22Rv1 (cell line): Measurements from ENCODE around the gene ANO7.

Source experiments
- H3K27ac ChIP-seq: fragments of 450-650 bp; 2 replicates; pipeline ENCODE4 v1.5.1; 2017
- ZFX ChIP-seq: fragments of 450-650 bp; IDR thresholded peaks from 2 replicates; pipeline ENCODE4 v1.6.1; 2017; ENCODE audit warnings: antibody characterized with exemption, borderline replicate concordance
- TF ChIP-seq, protein P1 (sequence below): fragments of 450-650 bp; IDR thresholded peaks from 2 replicates; pipeline ENCODE4 v1.5.1; 2017; ENCODE audit warnings: mild to moderate bottlenecking

Gene ANO7

DNA sequence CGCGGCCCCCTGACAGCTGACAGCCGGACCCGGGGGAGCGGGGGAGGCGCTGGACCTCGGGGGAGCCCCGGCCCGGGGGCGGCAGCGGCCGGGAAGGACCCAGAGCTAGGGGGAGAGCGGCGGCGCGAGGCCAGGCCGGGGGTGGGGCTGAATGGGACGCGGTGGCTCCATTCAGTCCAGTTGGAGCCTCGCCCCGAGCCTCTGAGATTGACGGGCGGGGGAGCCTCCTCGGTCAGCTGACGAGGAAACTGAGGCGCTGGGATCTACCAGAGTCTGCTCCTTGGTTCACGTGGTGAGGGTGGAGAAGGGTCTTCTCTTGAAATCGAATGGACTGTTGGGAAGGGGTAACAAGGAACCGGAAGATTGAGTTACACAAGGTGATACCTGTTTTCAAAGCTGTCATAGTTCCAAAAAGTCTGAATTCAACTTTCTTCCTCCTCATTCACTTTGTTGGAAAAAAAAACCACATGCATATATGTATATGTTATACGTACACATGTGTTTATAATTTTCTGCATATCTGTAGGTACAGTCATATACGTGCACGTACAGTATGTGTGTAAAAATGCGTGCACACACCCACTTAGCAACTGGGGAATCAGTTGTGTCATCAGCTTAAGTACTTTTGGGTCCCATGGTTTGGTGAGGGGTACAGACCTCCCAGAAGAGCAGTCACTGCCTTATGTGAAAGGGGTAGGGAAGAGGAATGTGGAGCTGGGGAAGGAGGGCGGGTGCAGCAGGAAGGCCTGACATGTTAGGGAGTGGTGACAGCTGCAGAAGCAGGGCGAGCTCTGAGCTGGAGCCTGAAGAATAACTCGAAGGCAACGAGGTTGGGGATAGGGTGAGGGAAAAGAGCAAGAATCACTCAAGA, 37.6 kb upstream of the ANO7 start:
- peak overlapping the region; percentile 88 for H3K27ac ChIP-seq
- TF ChIP-seq, protein P1, sequence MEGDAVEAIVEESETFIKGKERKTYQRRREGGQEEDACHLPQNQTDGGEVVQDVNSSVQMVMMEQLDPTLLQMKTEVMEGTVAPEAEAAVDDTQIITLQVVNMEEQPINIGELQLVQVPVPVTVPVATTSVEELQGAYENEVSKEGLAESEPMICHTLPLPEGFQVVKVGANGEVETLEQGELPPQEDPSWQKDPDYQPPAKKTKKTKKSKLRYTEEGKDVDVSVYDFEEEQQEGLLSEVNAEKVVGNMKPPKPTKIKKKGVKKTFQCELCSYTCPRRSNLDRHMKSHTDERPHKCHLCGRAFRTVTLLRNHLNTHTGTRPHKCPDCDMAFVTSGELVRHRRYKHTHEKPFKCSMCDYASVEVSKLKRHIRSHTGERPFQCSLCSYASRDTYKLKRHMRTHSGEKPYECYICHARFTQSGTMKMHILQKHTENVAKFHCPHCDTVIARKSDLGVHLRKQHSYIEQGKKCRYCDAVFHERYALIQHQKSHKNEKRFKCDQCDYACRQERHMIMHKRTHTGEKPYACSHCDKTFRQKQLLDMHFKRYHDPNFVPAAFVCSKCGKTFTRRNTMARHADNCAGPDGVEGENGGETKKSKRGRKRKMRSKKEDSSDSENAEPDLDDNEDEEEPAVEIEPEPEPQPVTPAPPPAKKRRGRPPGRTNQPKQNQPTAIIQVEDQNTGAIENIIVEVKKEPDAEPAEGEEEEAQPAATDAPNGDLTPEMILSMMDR, result no peak
- no peak for TF ChIP-seq ZFX

DNA sequence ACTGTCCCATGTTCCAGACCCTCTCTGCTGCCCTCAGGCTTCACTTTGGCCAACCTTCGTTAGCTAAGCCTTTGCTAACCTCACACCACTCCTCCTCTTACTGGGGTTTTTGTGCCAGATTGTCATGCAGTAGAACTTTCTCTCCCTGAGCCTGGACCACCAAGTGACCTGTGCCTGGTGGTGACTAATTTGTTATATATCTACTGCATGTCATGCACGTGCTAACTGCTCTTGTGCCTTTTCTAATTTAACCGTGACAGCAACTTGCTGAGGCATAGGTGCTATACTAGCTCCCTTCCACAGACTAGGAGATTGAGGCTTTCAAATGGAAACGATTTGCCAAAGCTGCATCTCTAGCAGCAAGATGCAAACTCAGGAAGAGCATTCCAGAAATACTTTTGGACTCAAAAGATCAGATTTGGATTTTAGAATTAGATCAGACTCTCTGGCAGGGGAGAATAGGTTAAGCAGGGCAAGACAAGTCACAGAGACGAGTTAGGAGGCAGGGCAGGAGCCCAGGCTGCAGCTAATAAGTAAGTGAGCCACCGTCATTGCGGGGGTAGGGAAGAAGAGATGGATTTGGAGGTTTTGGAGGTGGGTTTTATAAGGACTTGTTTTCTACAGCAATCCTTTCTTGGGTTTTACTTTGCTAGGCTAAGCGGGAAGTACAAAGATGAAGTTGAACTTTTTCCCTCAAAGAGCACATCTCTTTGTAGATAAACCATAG, 36.4 kb upstream of the ANO7 start:
- no peak for TF ChIP-seq ZFX
- 0 out of 2 replicates have a peak overlapping the region, but pooled peaks have one; percentile 88 for H3K27ac ChIP-seq

DNA sequence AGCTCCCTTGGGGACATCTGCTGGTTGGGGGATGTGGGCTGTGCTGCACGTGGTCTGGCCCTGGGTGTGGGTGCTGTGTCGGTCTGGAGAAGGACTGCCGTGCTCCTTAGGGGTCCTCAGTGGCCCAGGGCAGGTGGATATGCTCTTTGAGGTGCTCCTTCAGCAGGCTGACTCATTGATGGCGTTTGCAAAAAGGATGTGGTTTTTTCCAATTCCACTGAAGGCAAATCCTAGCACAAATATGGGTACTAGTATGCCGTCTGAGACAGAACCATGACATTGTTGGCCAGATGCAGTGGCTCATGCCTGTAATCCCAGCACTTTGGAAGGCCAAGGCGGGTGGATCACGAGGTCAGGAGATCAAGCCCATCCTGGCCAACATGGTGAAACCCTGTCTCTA, 34.9 kb upstream of the ANO7 start:
- TF ChIP-seq, protein P1, result no peak
- no peak for TF ChIP-seq ZFX
- H3K27ac ChIP-seq, result no peak overlapping the region

DNA sequence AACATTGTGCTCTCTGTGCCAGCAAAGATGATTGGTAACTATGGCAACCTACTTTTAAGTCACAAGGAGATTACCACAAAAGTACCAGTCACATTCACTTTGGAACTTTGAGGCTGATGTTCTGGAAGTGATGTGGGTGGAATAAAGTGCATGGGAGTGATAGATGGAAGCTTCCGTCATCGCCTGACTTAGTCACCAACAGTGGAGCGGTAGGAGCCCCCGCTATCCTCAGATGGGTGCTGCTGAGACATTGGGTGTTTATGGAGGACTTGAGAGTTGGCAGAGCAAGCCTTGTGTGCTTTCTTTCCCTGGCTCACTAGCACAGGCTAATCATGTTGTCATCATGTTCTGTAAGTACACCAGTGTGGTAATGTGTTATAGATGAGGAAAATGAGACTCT, 33.6 kb upstream of the ANO7 start:
- TF ChIP-seq ZFX, result no peak
- TF ChIP-seq, protein P1, result no peak
- H3K27ac ChIP-seq, result peak overlapping the region; percentile 8; the same call in 1 of the 2 replicates

DNA sequence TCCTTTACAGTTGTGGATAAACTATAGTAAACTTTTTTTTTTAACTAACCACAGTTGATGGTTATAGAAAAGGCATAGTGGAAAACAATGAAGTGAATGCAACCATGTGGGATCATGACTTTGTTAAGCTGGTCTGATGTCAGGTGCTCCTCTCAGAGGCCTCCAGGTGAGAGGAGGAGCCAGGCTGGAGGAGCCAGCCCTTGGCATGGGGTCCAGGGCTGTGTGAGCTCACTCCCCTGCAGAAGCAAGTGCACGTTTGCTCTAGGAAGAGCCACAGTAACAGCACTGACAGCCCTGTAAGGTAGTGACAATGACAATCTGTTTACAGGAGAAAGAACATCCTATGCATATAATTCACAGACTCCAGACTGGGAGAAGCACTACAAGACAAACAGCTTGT, 32.5 kb upstream of the ANO7 start:
- TF ChIP-seq, protein P1, result no peak
- TF ChIP-seq ZFX, result no peak
- H3K27ac ChIP-seq, result no peak overlapping the region

DNA sequence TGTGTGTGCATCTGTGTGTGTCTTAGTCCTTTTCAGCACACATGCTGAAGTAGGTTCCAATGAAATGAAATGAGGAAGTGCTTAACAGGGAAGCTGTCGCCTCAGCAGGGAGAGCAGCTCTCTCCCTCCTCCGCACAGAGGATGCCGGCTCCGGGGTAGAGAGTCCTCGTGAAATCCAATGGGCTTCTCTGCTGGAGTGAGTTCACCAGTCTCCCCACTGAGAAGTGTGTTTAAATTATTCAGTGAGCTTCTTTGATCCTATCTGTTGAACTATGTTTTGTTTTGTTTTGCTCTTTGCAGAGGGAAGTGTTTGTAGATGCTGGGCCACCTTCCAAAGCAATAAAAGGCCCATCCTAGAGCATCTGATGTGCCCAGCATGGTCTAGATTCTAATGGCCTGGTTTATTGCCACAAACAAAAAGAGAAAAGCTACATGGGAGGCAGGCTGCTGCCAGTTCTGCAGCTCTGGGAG, 31.5 kb upstream of the ANO7 start:
- TF ChIP-seq, protein P1, result no peak
- TF ChIP-seq ZFX, result no peak
- H3K27ac ChIP-seq, result no peak overlapping the region

DNA sequence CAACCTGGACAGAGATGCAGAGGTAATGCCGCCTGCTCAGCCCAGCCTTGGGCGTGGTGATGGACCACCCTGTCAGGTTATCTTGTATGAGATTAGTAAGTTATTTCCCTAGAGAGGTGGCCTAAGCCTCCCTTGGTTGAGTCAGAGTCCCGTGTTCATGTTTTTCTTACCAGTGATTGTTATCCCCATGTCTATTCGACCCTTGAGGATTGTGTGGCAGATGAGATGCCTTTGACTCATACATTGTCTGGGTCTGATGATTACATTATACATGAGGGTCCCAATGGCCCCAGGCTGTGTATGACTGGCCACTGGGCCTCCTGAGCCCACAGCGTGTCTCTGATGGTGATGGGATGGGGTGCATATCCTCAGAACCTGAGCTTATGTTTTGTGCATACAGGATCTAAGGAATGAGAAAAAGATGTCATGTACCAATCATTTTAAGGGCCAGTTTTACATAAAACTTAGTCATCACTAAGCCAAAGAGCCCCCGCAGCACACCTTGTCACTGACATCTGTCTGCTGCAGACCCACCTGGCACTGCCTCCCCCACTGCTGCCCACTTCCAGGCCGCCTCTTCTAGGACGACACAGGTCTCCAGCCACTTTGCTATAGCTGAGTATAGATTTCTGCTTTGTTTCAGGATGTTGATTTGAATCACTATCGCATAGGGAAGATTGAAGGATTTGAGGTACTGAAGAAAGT, 30.5 kb upstream of the ANO7 start:
- no peak overlapping the region for H3K27ac ChIP-seq

More for the DNA sequence above, 30.5 kb upstream of the ANO7 start:
- TF ChIP-seq, protein P1, result no peak
- no peak for TF ChIP-seq ZFX
